ENCODE data around the gene SLC25A28.
A peak's percentile ranks its signal among the peaks of the same experiment; 100 is the strongest.

Gene SLC25A28

DNA sequence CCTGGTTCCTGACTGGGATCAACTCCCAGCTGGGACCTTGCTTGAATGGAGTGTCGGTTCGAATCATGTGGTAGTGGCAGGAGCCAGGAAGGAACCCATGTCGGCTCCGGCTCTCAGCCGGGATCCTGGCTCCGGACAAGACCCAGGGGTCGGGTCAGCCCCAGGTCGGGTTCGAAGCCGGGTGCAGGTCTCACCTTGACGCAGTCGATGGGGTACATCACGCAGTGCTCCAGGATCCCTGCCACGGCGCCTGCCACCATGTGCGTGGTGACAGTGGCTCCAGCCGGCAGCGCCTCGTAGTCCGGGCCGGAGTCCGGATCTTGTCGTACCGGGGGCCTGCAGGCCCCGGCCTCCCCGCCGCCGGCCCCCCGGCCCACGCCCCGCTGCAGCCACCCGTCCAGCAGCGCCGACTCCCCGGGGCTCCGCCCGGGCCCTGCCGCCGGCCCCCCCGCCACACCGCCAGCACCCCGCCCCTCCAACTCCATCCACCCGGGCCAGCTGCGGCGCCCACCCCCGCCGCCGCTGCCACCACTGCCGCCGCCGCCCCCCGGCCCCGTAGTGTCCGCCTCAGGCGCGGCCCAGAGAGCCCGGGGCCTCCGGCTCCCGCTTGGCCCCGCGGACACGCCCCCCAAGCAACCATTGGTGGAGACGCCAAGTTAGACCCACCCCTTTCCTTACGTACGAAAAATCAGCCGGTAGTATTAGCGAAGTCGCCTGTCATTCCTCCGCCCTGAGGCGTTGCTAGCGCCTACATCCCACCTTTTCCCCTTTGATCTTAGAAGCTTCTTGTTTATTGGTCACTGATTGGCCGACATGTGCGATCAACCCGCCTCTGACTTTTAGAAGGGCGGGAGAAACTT is at the start of gene SLC25A28:
TSS of gene SLC25A28 (minus strand) at position 589 of the 860 bp plus-strand sequence. CDS start at position 485, 104 bp downstream.
- peak; percentile 77 to 100 for DNase-seq

- DNase-seq, result no peak
These were observed 47.0 kb upstream of the SLC25A28 start for GRCh38 chr10:99667108-99667751.

DNA sequence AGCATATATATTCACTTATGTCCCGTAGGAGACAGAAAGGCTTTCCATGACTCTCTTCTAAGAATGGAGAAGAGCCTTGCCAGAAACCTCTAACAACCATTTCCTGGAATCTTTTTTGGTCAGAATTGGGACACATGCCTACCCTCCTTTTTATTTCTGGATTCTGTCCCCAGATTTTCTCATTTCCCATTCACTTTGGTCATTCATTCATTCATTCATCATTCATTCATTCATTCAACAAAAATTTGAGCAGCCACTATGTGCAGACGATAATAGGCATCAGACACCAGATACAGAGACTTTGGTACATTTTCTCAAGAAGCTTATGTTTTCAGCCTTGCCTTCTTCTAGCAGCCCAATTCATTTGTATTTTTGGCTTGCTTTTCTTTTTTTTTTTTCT is 45.1 kb upstream of the SLC25A28 start:
- no peak for DNase-seq

DNA sequence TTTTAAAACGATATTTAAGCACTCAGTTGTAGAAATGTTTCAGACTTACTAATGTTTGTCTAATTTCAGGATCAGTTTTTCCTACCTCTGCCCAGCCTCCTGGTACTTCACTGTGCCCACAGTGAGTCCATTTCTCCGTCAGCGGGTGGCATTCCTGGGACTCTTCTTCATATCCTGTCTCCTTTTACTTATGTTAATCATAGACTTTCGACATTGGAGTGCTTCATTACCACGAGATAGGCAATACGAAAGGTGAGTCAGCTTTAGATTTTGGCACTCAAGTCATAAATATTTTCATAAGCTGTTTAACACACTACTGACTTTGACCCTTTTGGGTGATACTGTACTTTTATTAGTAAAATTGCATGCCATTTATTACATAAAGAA is 41.1 kb upstream of the SLC25A28 start:
- no peak for DNase-seq

DNA sequence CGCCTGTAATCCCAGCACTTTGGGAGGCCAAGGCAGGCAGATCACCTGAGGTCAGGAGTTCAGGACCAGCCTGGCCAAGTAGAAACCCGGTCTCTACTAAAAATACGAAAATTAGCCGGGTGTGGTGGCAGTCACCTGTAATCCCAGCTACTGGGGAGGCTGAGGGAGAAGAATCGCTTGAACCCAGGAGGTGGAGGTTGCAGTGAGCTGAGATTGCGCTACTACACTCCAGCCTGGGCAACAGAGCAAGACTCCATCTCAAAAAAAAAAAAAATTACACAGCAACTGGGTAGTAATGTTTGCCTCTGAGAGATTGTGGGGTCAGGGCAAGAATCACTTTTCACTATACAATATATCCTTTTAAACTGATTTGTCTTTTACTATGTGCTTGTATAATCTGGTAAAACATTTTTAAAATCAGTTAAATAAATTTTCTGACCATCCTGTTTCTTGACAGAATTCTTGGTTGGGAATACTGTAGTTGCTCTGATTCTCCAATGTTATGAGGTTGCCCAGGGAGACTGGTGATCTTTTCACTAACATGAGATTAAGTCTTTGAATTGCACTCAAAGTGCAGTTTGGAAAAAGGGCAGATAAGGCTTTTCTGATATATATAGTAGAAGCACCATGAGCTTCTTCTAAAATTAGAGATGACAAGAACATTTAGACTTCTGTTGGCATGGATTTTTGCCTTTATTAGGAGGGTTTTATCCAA is 40.6 kb upstream of the SLC25A28 start:
- DNase-seq, result no peak

GRCh38 chr10:99659868-99660366 is 39.7 kb upstream of the SLC25A28 start:
- DNase-seq, result no peak

DNA sequence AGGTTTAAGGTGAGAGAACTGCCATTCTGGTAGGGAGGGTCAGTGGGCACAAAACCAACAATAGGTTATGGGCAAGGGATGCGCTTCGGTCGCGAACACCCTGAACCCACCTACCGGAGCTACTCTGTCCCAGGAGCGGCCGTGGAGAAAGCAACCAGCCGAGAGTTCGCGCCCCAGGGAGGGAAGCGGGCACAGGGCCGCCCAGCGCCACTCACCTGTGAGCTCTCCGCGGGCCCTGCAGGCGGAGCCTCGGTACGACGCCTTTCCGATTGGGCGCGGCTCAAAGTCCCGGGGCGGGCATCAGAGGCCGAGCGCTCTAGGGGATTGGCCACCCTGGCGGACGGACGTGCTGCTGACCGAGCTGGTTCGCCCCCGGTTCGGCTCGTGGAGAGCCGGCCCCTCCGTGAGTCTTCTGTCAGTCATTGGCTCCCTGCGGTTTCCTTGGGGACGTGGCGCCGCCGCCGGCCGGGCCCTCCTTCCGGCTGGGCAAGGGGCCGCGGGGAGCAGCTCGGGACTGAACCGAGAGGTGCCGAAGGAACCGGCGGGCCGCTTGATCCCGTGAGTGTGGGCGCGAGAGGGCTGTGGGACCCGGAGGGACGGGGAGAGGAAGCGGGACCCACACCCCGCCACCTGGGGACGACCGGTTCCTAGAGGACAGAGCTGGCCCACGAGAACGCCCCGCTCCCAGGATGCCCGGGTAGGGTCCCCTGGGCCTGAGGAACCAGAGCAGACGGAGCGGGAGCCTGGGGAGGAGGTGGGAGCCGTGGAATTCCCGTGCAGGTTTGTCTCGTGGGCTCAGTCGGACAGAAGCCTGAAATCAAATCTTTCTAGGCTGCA is 39.0 kb upstream of the SLC25A28 start, which contains the start of gene ENTPD7:
TSS of gene ENTPD7 (plus strand) at position 479 of the 837 bp plus-strand sequence. CDS start 448 bp downstream, outside the sequence.
- DNase-seq, result peak in 1 of 2 donors; percentile 60

DNA sequence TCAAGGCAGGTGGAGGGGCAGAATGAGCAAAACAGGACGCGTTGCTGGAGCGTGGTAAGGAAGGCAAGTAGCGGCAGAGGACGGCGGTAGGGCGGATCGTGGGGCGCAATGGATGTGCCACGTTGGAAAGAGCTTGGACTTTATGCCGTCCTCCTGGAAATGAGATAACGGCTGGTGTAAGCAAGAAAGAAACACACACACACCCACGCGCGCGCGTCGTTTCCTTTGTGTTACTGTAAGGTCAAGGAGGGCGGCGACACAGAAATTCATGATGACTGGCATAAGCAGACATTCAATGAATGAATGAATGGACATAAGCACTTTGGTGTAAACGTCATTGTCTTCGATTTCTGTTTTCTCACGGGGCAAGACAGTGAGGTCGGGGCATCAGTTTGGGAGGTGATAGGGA is 38.4 kb upstream of the SLC25A28 start:
- DNase-seq, result peak in 1 of 2 donors; percentile 51

GRCh38 chr10:99656199-99657064 is 36.2 kb upstream of the SLC25A28 start:
- no peak for DNase-seq

DNA sequence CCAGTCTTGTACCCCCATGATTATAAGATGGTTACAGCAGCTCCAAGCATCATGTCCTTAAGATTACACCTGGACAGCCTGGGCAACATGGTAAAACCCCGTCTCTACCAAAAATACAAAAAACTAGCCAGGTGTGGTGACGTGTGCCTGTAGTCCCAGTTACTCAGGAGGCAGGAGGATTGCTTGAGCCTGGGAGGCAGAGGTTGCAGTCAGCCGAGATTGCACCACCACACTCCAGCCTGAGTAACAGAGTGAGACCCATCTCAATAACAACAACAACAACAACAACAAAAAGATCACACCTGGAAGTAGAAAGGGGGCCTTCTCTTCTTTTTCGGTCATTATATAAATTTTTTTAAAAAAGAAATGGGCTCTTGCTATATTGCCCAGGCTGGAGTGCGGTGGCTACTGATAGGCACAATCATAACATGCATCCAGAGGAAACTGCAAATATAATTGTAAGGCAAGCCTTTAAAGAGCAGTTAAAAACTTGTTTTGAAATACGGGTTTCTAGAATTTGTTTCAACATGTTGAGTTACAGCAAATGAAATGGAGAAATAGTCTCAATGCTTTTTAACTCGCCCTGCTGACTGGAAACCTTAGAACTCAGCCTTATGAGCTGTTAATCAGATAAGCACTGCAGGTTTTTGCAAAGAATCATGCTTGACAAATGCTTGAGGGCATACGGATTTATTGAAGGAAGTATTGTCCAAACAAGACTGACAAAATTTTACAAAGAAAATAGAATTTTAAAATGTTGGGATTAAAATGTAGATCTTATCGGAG is 34.3 kb upstream of the SLC25A28 start:
- DNase-seq, result no peak

DNA sequence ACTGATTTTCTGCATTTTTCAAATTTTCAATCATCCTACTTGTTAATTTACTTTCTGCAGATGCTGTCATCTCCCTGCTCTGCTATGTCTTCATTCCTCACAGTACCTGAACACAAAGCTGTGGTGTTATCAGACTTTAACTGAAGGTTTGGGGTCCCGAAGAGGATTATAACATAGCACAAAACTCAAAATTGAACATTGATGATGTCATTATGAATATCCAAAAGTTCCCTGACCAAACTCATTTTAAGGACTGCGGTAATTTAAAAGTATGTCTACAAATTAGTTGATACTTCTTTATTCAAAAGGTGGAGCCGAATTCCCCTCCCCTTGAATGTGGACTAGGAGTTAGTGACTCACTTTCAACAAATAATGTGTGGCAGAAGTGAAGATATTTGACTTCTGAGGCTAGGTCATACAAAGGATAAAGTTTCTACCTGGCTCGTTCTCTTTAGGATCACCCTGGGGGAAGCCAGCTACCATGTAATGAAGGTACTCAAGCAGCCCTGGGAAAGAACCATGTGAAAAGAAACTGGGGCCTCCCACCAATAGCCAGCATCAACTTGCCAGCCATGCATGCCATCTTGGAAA is 32.7 kb upstream of the SLC25A28 start:
- no peak for DNase-seq

DNA sequence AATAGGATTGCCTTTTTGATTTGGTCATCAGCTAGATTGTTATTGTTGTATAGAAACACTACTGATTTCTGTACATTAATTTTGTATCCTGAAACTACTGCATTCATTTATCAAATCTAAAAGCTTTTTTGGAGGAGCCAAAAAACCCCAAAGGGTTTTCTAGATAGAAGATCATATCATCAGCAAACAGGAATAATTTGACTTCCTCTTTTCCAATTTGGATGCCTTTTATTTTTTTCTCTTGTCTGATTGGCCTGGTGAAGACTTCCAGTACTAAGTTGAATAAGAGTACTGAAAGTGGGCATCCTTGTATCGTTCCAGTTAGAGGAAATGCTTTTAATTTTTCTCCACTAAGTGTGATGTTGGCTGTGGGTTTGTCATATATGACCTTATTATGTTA is 28.5 kb upstream of the SLC25A28 start:
- no peak for DNase-seq

GRCh38 chr10:99647601-99648151 is 27.4 kb upstream of the SLC25A28 start:
- no peak for DNase-seq

DNA sequence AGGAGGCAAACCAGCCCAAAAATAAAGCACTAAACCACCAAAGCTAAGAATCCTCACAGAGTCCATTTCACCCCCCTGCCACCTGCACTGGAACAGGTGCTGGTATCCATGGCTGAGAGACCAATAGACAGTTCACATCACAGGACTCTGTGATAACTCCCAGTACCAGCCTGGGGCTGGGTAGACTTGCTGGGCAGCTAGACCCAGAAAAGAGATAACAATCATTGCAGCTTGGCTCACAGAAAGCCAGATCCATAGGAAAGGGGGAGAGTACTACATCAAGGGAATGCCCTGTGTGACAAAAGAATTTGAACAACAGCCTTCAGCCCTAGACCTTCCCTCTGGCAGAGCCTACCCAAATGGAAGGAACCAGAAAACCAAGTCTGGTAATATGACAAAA is 13.6 kb upstream of the SLC25A28 start:
- no peak for DNase-seq

DNA sequence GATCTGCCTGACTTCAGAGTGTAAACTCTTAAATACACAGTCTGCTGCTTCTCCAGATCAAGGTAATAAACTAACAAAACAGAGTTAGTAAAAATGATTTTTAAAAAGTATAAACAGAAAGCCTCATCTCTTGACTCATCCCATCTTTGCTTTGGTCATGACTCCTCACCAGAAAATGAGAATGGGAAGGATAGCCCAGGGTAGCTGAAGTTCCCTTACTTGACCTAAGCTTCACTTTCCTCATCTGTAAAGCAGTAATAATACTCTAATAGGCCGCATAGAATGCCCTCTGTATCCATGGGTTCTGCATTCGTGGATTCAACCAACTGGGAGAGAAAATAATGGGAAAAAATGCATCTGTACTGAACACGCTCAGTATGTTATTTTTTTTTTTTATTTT is 11.3 kb upstream of the SLC25A28 start:
- no peak for DNase-seq

- no peak for DNase-seq
These were observed 10.8 kb upstream of the SLC25A28 start for GRCh38 chr10:99630991-99631390.

- DNase-seq, result no peak
These were observed 10.2 kb upstream of the SLC25A28 start for GRCh38 chr10:99630433-99630832.

DNA sequence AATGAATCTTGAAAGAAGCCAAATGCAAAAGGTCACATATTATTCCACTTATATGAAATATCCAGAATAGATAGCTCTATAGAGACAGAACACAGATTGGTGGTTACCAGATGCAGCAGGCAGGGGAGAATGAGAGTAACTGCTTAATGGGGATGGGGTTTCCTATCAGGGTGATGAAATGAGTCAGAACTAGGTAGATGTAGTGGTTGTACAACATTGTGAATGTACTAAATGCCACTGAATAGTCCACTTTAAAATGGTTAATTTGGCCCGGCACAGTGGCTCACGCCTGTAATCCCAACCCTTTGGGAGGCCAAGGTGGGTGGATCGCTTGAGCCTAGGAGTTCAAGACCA is 9.4 kb upstream of the SLC25A28 start:
- DNase-seq, result no peak

DNA sequence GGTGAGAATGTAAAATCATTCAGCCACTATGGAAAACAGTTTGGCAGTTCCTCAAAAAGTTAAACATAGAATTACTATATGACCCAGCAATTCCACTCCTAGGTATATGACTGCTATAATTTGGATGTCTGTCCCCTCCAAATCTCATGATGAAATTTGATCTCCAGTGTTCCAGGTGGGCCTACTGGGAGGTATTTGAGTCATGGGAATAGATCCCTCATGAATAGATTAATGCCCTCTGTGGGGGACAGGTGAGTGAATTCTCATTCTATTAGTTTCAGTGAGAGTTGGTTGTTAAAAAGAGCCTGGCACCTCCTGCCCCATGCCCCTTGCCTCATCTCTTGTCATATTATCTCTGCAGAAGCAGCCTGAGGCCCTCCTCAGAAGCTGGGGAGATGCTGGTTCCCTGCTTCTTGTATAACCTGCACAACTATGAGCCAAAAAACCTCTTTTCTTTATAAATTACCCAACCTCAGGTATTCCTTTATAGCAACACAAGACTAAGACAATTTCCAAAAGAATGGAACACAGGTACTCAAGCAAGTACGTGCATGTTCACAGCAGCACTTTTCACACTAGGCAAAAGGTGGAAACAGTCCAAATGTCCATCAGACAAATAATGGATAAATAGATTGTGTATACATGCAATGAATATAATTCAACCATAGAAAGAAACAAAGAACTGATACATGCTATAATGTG is 8.8 kb upstream of the SLC25A28 start:
- DNase-seq, result no peak

Measured in bone marrow (tissue), 2 donors.